HepG2 (cell line): ENCODE measurements around the gene CPM. TPM values are rescaled to one million over a fixed set of nuclear protein-coding genes. Genes with fewer than 3 reads are reported as not detected.

Experiments
- BORCS8-MEF2B ChIP-seq: sonication (generic); formaldehyde crosslinking; IDR thresholded peaks from 2 replicates; pipeline ENCODE4 v1.8.0; 2022; ENCODE audit warnings: mild to moderate bottlenecking, missing genetic modification reagents
- CEBPB ChIP-seq: IDR thresholded peaks from 2 replicates; pipeline ENCODE4 v1.6.1; 2011; ENCODE audit warnings: low read depth, low read length, improper control_type of control experiment, borderline replicate concordance
- CHCHD3 ChIP-seq: sonication (generic); formaldehyde crosslinking; IDR thresholded peaks from 2 replicates; pipeline ENCODE4 v1.8.0; 2022; ENCODE audit warnings: mild to moderate bottlenecking, missing genetic modification reagents, moderate library complexity
- KAT8 ChIP-seq: IDR thresholded peaks from 2 replicates; pipeline ENCODE4 v1.6.1; 2016; ENCODE audit warnings: missing genetic modification reagents, missing compliant biosample characterization
- MAFG ChIP-seq: sonication (generic); formaldehyde crosslinking; IDR thresholded peaks from 2 replicates; pipeline ENCODE4 v1.5.1; 2020; ENCODE audit warnings: mild to moderate bottlenecking, missing genetic modification reagents
- MAZ ChIP-seq, 2 experiments: sonication (generic) in 1 of 2; formaldehyde crosslinking in 1 of 2; IDR thresholded peaks; 2 replicates each; pipeline versions ENCODE4 v1.5.0 to v1.6.1; 2012 to 2020; ENCODE audit warnings: low read depth in 2 of 2, mild to moderate bottlenecking in 2 of 2, borderline replicate concordance in 1 of 2, improper control_type of control experiment in 1 of 2, low read length in 1 of 2, missing genetic modification reagents in 1 of 2, moderate library complexity in 1 of 2
- RBFOX2 ChIP-seq: fragments of 200-400 bp; formaldehyde crosslinking; IDR thresholded peaks from 2 replicates; pipeline ENCODE4 v1.6.1; 2017; ENCODE audit warnings: low read depth, mild to moderate bottlenecking, low read length
- SETDB1 ChIP-seq: sonication (generic); formaldehyde crosslinking; IDR thresholded peaks from 2 replicates; pipeline ENCODE4 v1.5.1; 2020; ENCODE audit warnings: missing genetic modification reagents, mild to moderate bottlenecking, borderline replicate concordance
- ZNF292 ChIP-seq: sonication (generic); formaldehyde crosslinking; IDR thresholded peaks from 2 replicates; pipeline ENCODE4 v1.8.1; 2022; ENCODE audit warnings: mild to moderate bottlenecking, low read depth, missing genetic modification reagents, borderline replicate concordance
- ZNF562 ChIP-seq: sonication (generic); formaldehyde crosslinking; IDR thresholded peaks from 2 replicates; pipeline ENCODE4 v1.8.0; 2022; ENCODE audit warnings: missing genetic modification reagents, borderline replicate concordance
- ZNF607 ChIP-seq: sonication (generic); formaldehyde crosslinking; IDR thresholded peaks from 2 replicates; pipeline ENCODE4 v1.5.1; 2020; ENCODE audit warnings: missing genetic modification reagents, mild to moderate bottlenecking, borderline replicate concordance
- ZNF670 ChIP-seq: sonication (generic); formaldehyde crosslinking; IDR thresholded peaks from 2 replicates; pipeline ENCODE4 v1.8.0; 2022; ENCODE audit warnings: mild to moderate bottlenecking, missing genetic modification reagents, borderline replicate concordance
- ZNF770 ChIP-seq: sonication (generic); formaldehyde crosslinking; IDR thresholded peaks from 2 replicates; pipeline ENCODE4 v1.5.0; 2020; ENCODE audit warnings: mild to moderate bottlenecking, missing genetic modification reagents
- ZNF891 ChIP-seq: sonication (generic); formaldehyde crosslinking; IDR thresholded peaks from 2 replicates; pipeline ENCODE4 v1.5.0; 2020; ENCODE audit warnings: mild to moderate bottlenecking, missing genetic modification reagents
- polyA plus RNA-seq, 8 experiments: library from polyadenylated mRNA; depleted of rRNA in 3 of 8; stranded (reverse) in 7 of 8; unstranded in 1 of 8; fragments of >200 nt; fragmentation: Illumina TruSeq in 4 of 8; extraction: Trizol in 4 of 8; gene quantifications; 2 replicates each; pipeline versions ENCODE4 v1.2.1 to v1.2.3, GENCODE V29; 2011 to 2016; ENCODE audit warnings: low read depth in 4 of 8, missing spikeins in 1 of 8, mixed read lengths in 1 of 8; ENCODE audit not compliant: insufficient read depth in 1 of 8
- total RNA-seq, 5 experiments: library from RNA; depleted of rRNA; stranded (reverse); fragments of >200 nt; fragmentation: Illumina TruSeq; extraction: Trizol; gene quantifications; 2 replicates each; pipeline ENCODE4 v1.2.3, GENCODE V29; 2016; ENCODE audit warnings: low read depth in 1 of 5

CPM gene
- total and polyA plus RNA-seq, 2 of the 13 experiments (the other 11 are each of a cell fraction or from before 2014, with no cell fraction given): not detected

- TF ChIP-seq ZNF770 (CRISPR knock-in tag) (peak; percentile 92), RBFOX2 (peak; percentile 48; the same call in 1 of the 2 replicates), KAT8 (CRISPR knock-in tag) (no peak), ZNF292 (no peak), ZNF891 (no peak), ZNF607 (CRISPR knock-in tag) (no peak), CHCHD3 (CRISPR knock-in tag) (no peak), MAZ (IDR thresholded peaks at IDR 0.05; ENCODE audit: borderline replicate concordance, low read depth, low read length) (no peak), MAZ (CRISPR knock-in tag; IDR thresholded peaks at IDR 0.05; ENCODE audit: low read depth) (no peak), SETDB1 (CRISPR knock-in tag) (no peak), MAFG (CRISPR knock-in tag) (no peak), ZNF562 (CRISPR knock-in tag) (no peak), ZNF670 (no peak), CEBPB (0 out of 2 replicates have a peak, but pooled peaks have one; percentile 0), BORCS8-MEF2B (CRISPR knock-in tag) (no peak)
Measured at GRCh38 chr12:68815928-68816800, 116.8 kb downstream of the CPM start (continued).
